HG03469 (cell line): Measurements from ENCODE around the gene SHISA3.
A peak's percentile ranks its signal among the peaks of the same experiment; 100 is the strongest.
"Not testable (repeated sequence)": the region's sequence is repeated elsewhere in the genome, so short reads cannot be mapped to it uniquely, and the experiment has no call there.

Experiments used
- ATAC-seq: cut with Tn5 transposase; IDR thresholded peaks from one replicate; pipeline ENCODE4 v1.9.1; 2021; ENCODE audit warnings: mild to moderate bottlenecking, moderate library complexity, moderate number of reproducible peaks; ENCODE audit not compliant: unreplicated experiment

SHISA3 gene

GRCh38 chr4:42396752-42397634 lies at the start of gene SHISA3:
SHISA3 (plus strand) TSS chr4:42397488; CDS start chr4:42398057, 569 bp downstream.
- peak; percentile 24 for ATAC-seq

GRCh38 chr4:42348247-42348646 lies 49.0 kb upstream of the SHISA3 start:
- ATAC-seq, result no peak

GRCh38 chr4:42348692-42349091 lies 48.6 kb upstream of the SHISA3 start:
- ATAC-seq, result no peak

- peak; percentile 59 for ATAC-seq
These were observed 46.6 kb upstream of the SHISA3 start for GRCh38 chr4:42350611-42351182.

GRCh38 chr4:42352049-42352448 lies 45.2 kb upstream of the SHISA3 start:
- ATAC-seq, result no peak

- no peak for ATAC-seq
These were observed 40.0 kb upstream of the SHISA3 start for GRCh38 chr4:42357325-42357724.

- no peak for ATAC-seq
These were observed 37.6 kb upstream of the SHISA3 start for GRCh38 chr4:42359711-42360110.

GRCh38 chr4:42360256-42360669 lies 37.0 kb upstream of the SHISA3 start:
- ATAC-seq, result no peak

- ATAC-seq, result no peak
These were observed 35.8 kb upstream of the SHISA3 start for GRCh38 chr4:42361456-42361855.

GRCh38 chr4:42362591-42362990 lies 34.7 kb upstream of the SHISA3 start:
- no peak for ATAC-seq

- ATAC-seq, result no peak
These were observed 33.7 kb upstream of the SHISA3 start for GRCh38 chr4:42363614-42364013.

GRCh38 chr4:42364266-42365053 lies 32.8 kb upstream of the SHISA3 start:
- no peak for ATAC-seq

GRCh38 chr4:42366959-42367358 lies 30.3 kb upstream of the SHISA3 start:
- no peak for ATAC-seq

GRCh38 chr4:42369489-42369888 lies 27.8 kb upstream of the SHISA3 start:
- no peak for ATAC-seq

GRCh38 chr4:42371305-42372252 lies 25.7 kb upstream of the SHISA3 start:
- ATAC-seq, result peak; percentile 48

GRCh38 chr4:42372303-42372702 lies 25.0 kb upstream of the SHISA3 start:
- not testable (repeated sequence) for ATAC-seq

GRCh38 chr4:42377497-42377896 lies 19.8 kb upstream of the SHISA3 start:
- ATAC-seq, result no peak

- no peak for ATAC-seq
These were observed 15.6 kb upstream of the SHISA3 start for GRCh38 chr4:42381666-42382065.

- no peak for ATAC-seq
These were observed 11.8 kb upstream of the SHISA3 start for GRCh38 chr4:42385516-42385915.

GRCh38 chr4:42390622-42391354 lies 6.5 kb upstream of the SHISA3 start:
- ATAC-seq, result no peak
